Liver (tissue), 9 donors: Measurements from ENCODE around the gene SALL3. TPM values are rescaled to one million over a fixed set of nuclear protein-coding genes. Genes with fewer than 3 reads are reported as not detected.

ENCODE experiments used
- DNase-seq: peaks from one replicate; pipeline ENCODE4 v3.0.0-alpha.2; 2017; ENCODE audit warnings: low spot score
- H3K27ac ChIP-seq, 2 donors: one replicate each; pipeline ENCODE4 v1.7.0; 2013; ENCODE audit warnings: inconsistent platforms in 2 of 2, low read length in 2 of 2, control low read depth in 1 of 2, low read depth in 1 of 2, mild to moderate bottlenecking in 1 of 2
- H3K27me3 ChIP-seq, 4 donors: one replicate each; pipeline versions ENCODE4 v1.6.1 to v1.7.0; 2013; ENCODE audit warnings: low read length in 3 of 4, inconsistent platforms in 1 of 4, mild to moderate bottlenecking in 1 of 4, moderate library complexity in 1 of 4; ENCODE audit not compliant: control insufficient read depth in 4 of 4, insufficient read depth in 4 of 4
- H3K36me3 ChIP-seq, 4 donors: one replicate each; pipeline versions ENCODE4 v1.6.1 to v1.7.0; 2013; ENCODE audit warnings: low read length in 3 of 4, mild to moderate bottlenecking in 3 of 4, low read depth in 1 of 4, moderate library complexity in 1 of 4; ENCODE audit not compliant: control insufficient read depth in 4 of 4, insufficient read depth in 3 of 4
- H3K4me1 ChIP-seq, 4 donors: one replicate each; pipeline versions ENCODE4 v1.6.1 to v1.7.0; 2013; ENCODE audit warnings: low read length in 3 of 4, mild to moderate bottlenecking in 3 of 4, moderate library complexity in 1 of 4; ENCODE audit not compliant: control insufficient read depth in 4 of 4, insufficient read depth in 4 of 4
- H3K4me3 ChIP-seq, 3 donors: one replicate each; pipeline versions ENCODE4 v1.6.1 to v1.7.0; 2013; ENCODE audit warnings: low read length in 3 of 3, control low read depth in 1 of 3, low read depth in 1 of 3, mild to moderate bottlenecking in 1 of 3
- H3K9ac ChIP-seq, 2 donors: one replicate each; pipeline ENCODE4 v1.7.0; 2013; ENCODE audit warnings: low read length in 2 of 2, mild to moderate bottlenecking in 2 of 2, moderate library complexity in 2 of 2, control low read depth in 1 of 2, low read depth in 1 of 2
- H3K9me3 ChIP-seq, 4 donors: one replicate each; pipeline versions ENCODE4 v1.6.1 to v1.7.0; 2013; ENCODE audit warnings: low read length in 3 of 4; ENCODE audit not compliant: control insufficient read depth in 4 of 4
- CTCF ChIP-seq: fragments of 150-350 bp; IDR thresholded peaks from 2 replicates; pipeline ENCODE4 v1.5.1; 2017; ENCODE audit warnings: improper control_type of control experiment, low read depth, low read length; ENCODE audit not compliant: missing input control
- EGR1 ChIP-seq, 2 donors: IDR thresholded peaks; 2 replicates each; pipeline ENCODE4 v1.6.1; 2016 to 2018; ENCODE audit warnings: antibody characterized with exemption in 2 of 2, low read depth in 2 of 2
- FOXA1 ChIP-seq: IDR thresholded peaks from 2 replicates; pipeline ENCODE4 v1.6.1; 2016; ENCODE audit warnings: antibody characterized with exemption
- FOXA2 ChIP-seq: IDR thresholded peaks from 2 replicates; pipeline ENCODE4 v1.6.1; 2016; ENCODE audit warnings: antibody characterized with exemption
- HNF4A ChIP-seq, 2 donors: conservative IDR thresholded peaks; 2 replicates each; pipeline ENCODE4 v1.6.1; 2016; ENCODE audit warnings: antibody characterized with exemption in 2 of 2, mild to moderate bottlenecking in 2 of 2
- HNF4G ChIP-seq: IDR thresholded peaks from 2 replicates; pipeline ENCODE4 v1.6.1; 2016; ENCODE audit warnings: antibody characterized with exemption
- JUND ChIP-seq, 2 donors: IDR thresholded peaks; 2 replicates each; pipeline ENCODE4 v1.6.1; 2016; ENCODE audit warnings: antibody characterized with exemption in 2 of 2
- MAX ChIP-seq: IDR thresholded peaks from 2 replicates; pipeline ENCODE4 v1.6.1; 2016; ENCODE audit warnings: antibody characterized with exemption
- NR2F2 ChIP-seq: IDR thresholded peaks from 2 replicates; pipeline ENCODE4 v1.6.1; 2016; ENCODE audit warnings: antibody characterized with exemption
- RAD21 ChIP-seq, 2 donors: IDR thresholded peaks; 2 replicates each; pipeline ENCODE4 v1.6.1; 2016; ENCODE audit warnings: antibody characterized with exemption in 2 of 2, mild to moderate bottlenecking in 2 of 2
- RXRA ChIP-seq, 2 donors: IDR thresholded peaks; 2 replicates each; pipeline ENCODE4 v1.6.1; 2017 to 2018; ENCODE audit warnings: antibody characterized with exemption in 2 of 2, mild to moderate bottlenecking in 1 of 2
- SP1 ChIP-seq: IDR thresholded peaks from 2 replicates; pipeline ENCODE4 v1.6.1; 2018; ENCODE audit warnings: antibody characterized with exemption, mild to moderate bottlenecking
- TAF1 ChIP-seq: conservative IDR thresholded peaks from 2 replicates; pipeline ENCODE4 v1.6.1; 2016; ENCODE audit warnings: antibody characterized with exemption, mild to moderate bottlenecking
- WGBS: extraction: QIAGEN DNeasy Blood & Tissue Kit; methylation state at CpG from one replicate; pipeline ENCODE4 v1.1.7; 2013; 5-methylcytosine and 5-hydroxymethylcytosine counted together
- polyA plus RNA-seq, 2 donors: library from polyadenylated mRNA; stranded (reverse) in 1 of 2; unstranded in 1 of 2; fragments of 200-250 nt in 1 of 2; fragments of >200 nt in 1 of 2; fragmentation: Nextera tagmentation in 1 of 2; extraction: Ambion mirVana in 1 of 2; gene quantifications; one replicate each; pipeline versions ENCODE4 v1.2.1 to v1.2.3, GENCODE V29; 2013 to 2015
- total RNA-seq, 2 donors: library from RNA; depleted of rRNA; stranded (reverse); fragments of >200 nt; gene quantifications; one replicate each; pipeline ENCODE4 v1.2.3, GENCODE V29; 2014
- TF ChIP-seq, protein P1 (sequence below): IDR thresholded peaks from 2 replicates; pipeline ENCODE4 v1.6.1; 2016; ENCODE audit warnings: antibody characterized with exemption
- TF ChIP-seq, protein P2 (sequence below): IDR thresholded peaks from 2 replicates; pipeline ENCODE4 v1.6.1; 2016; ENCODE audit warnings: antibody characterized with exemption
- donor health status: healthy.
- donor health status: healthy.
- donor health status: healthy.
- donor health status: healthy.
- donor health status: healthy.

The SALL3 gene
- total and polyA plus RNA-seq, 4 donors: not detected

DNA sequence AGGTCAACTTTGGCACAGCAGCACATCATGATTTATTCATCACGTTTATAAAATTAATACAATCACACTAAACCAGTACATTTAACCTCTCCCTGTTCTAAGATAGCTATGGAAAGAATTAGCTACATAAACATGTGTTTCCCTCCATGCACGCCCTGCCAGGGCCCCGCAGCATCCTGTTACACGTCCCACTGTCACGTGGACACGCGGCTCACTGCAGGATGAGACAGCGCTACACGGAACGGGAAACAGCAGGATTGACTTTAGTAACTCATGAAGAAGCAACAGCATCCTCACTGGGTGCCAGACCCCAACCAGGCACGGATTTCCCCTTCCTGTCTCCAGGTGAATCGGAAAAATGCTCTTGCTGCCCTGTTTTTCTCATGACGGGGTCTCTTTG, 30.9 kb upstream of the SALL3 start:
- H3K36me3 ChIP-seq: no peaks in the 10 kb centered on the region
- WGBS: 78% methylated on average over 13 of the region's 13 CpGs
- H3K27ac ChIP-seq: no peak overlapping the region
- peaks cover 0 to 7% (median 1%) of the 10 kb centered on the region in 4 donors for H3K27me3 ChIP-seq
- no peak for TF ChIP-seq RAD21 (IDR thresholded peaks at IDR 0.05)
- no peak for TF ChIP-seq EGR1 (IDR thresholded peaks at IDR 0.05; ENCODE audit: low read depth in 2 of 2)
- TF ChIP-seq, protein P1, sequence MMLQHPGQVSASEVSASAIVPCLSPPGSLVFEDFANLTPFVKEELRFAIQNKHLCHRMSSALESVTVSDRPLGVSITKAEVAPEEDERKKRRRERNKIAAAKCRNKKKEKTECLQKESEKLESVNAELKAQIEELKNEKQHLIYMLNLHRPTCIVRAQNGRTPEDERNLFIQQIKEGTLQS: no peak
- TF ChIP-seq HNF4A (conservative IDR thresholded peaks at IDR 0.05): no peak
- no peak for TF ChIP-seq NR2F2
- TF ChIP-seq TAF1: no peak
- TF ChIP-seq, protein P2, sequence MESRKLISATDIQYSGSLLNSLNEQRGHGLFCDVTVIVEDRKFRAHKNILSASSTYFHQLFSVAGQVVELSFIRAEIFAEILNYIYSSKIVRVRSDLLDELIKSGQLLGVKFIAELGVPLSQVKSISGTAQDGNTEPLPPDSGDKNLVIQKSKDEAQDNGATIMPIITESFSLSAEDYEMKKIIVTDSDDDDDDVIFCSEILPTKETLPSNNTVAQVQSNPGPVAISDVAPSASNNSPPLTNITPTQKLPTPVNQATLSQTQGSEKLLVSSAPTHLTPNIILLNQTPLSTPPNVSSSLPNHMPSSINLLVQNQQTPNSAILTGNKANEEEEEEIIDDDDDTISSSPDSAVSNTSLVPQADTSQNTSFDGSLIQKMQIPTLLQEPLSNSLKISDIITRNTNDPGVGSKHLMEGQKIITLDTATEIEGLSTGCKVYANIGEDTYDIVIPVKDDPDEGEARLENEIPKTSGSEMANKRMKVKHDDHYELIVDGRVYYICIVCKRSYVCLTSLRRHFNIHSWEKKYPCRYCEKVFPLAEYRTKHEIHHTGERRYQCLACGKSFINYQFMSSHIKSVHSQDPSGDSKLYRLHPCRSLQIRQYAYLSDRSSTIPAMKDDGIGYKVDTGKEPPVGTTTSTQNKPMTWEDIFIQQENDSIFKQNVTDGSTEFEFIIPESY: no peak
- TF ChIP-seq FOXA1: no peak
- peaks cover 0 to 4% (median 2%) of the 10 kb centered on the region in 4 donors for H3K9me3 ChIP-seq
- no peak overlapping the region for H3K4me3 ChIP-seq
- no peaks in the 10 kb centered on the region for H3K4me1 ChIP-seq
- no peak overlapping the region for H3K9ac ChIP-seq
- DNase-seq: no peak

DNA sequence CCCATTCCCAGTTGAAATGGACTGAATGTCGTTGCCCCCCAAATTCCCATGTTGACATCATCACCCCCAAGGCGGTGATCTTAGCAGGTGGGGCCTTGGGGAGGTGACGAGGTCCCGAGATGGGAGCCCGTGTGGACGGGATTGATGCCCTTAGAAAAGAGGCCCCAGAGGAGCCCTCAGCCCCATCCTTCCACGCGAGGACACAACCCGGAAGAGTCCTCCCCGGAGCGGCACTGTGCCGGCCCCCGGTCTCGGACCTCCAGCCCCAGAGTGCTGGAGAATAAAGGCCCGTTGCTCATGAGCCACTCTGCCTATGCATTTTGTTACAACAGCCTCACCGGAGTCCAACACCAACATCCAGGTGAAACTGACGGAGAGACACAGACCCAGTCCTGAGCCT, 30.4 kb upstream of the SALL3 start:
- Histone ChIP-seq H3K4me3 (no peak overlapping the region), H3K36me3 (no peaks in the 10 kb centered on the region), H3K9me3 (peaks cover 0 to 4% (median 2%) of the 10 kb centered on the region in 4 donors), H3K27me3 (peaks cover 0 to 7% (median 1%) of the 10 kb centered on the region in 4 donors), H3K4me1 (no peaks in the 10 kb centered on the region), H3K9ac (no peak overlapping the region), H3K27ac (no peak overlapping the region)
- WGBS: 86% methylated on average over 17 of the region's 17 CpGs
- no peak for DNase-seq
- no peak for TF ChIP-seq CTCF
- no peak for TF ChIP-seq JUND (IDR thresholded peaks at IDR 0.05)
- no peak for TF ChIP-seq NR2F2
- TF ChIP-seq, protein P1: no peak
- TF ChIP-seq SP1: no peak

- TF ChIP-seq NR2F2 (no peak), RAD21 (IDR thresholded peaks at IDR 0.05) (no peak), HNF4G (no peak), FOXA2 (no peak), HNF4A (conservative IDR thresholded peaks at IDR 0.05) (no peak), TAF1 (no peak), MAX (no peak), RXRA (IDR thresholded peaks at IDR 0.05) (no peak)
- TF ChIP-seq, protein P2: no peak
- TF ChIP-seq, protein P1: no peak
These were observed 29.2 kb upstream of the SALL3 start for GRCh38 chr18:78950386-78950785.

More at GRCh38 chr18:78950386-78950785, 29.2 kb upstream of the SALL3 start:
- Histone ChIP-seq H3K36me3 (no peaks in the 10 kb centered on the region), H3K4me1 (no peaks in the 10 kb centered on the region), H3K27ac (no peak overlapping the region), H3K9ac (no peak overlapping the region), H3K4me3 (no peak overlapping the region), H3K27me3 (peaks cover 0 to 7% (median 1%) of the 10 kb centered on the region in 4 donors), H3K9me3 (peaks cover 0 to 4% (median 2%) of the 10 kb centered on the region in 4 donors)
- 79% methylated on average over 10 of the region's 10 CpGs for WGBS
- DNase-seq: no peak
